ENCODE results near the gene NPEPL1. TPM values are rescaled to one million over a fixed set of nuclear protein-coding genes. Genes with fewer than 3 reads are reported as not detected.

The NPEPL1 gene
- total and polyA plus RNA-seq, 10 of the 15 experiments (the other 5 are each of a cell fraction or from before 2014, with no cell fraction given), result 0.08 to 21.3 (median 10.2) TPM

- in situ Hi-C loops (cut with MboI), result loop anchor here (25.0 kb wide), 1 partner anchor 447 kb away; the partner anchor contains the start of gene ANKRD60
Measured at GRCh38 chr20:58684291-58684690, 8.3 kb upstream of the NPEPL1 start.

GRCh38 chr20:58685988-58686387 lies 6.6 kb upstream of the NPEPL1 start:
- no peak for DNase-seq (ENCODE audit: low read depth, low spot score)
- no peaks in the 10 kb centered on the region for H3K27me3 ChIP-seq (replicated peaks in 1 of 2; ENCODE audit: control insufficient read depth in 2 of 2, insufficient read depth in 2 of 2, low read length in 1 of 2)
- FAIRE-seq, result no peak
- ATAC-seq, result no peak
- ChIA-PET POLR2A (no interaction called here), RAD21 (ENCODE audit: unreplicated experiment) (no interaction called here), CTCF (no interaction called here), SMC1A (ENCODE audit: uncharacterized antibody, unreplicated experiment) (interaction anchor here (0.8 kb wide), 1 partner anchor 28 kb away, joined by 3 read pairs; no protein-coding TSS in a partner anchor)
- no peaks in the 10 kb centered on the region for H4K20me1 ChIP-seq (ENCODE audit: control insufficient read depth, insufficient read depth)
- intact Hi-C loops (cut with micrococcal nuclease; ENCODE audit: unreplicated experiment), result no loop called here
- WGBS (ENCODE audit: insufficient coverage, insufficient replicate concordance, low lambda C conversion rate, missing lambda C conversion rate), result 100% methylated on average over 5 of the region's 5 CpGs
- BruUV-seq (replicated peaks), result no TSS peak
- no peak overlapping the region for H3K4me2 ChIP-seq (ENCODE audit: control insufficient read depth, insufficient read depth)
- no peak overlapping the region for H3K4me3 ChIP-seq
- H3K79me2 ChIP-seq (ENCODE audit: control insufficient read depth, insufficient read depth, low read length), result no peaks in the 10 kb centered on the region
- TF ChIP-seq SMARCA5 (IDR thresholded peaks at IDR 0.05) (no peak), MYB (IDR thresholded peaks at IDR 0.05; ENCODE audit: borderline replicate concordance, low read depth, low read length) (no peak), SP1 (IDR thresholded peaks at IDR 0.05; ENCODE audit: low read depth, low read length) (no peak), CBFB (IDR thresholded peaks at IDR 0.05; ENCODE audit: low read depth) (no peak), TCF3 (IDR thresholded peaks at IDR 0.05; ENCODE audit: borderline replicate concordance, insufficient read depth, low read depth, low read length) (no peak)
- H2AFZ ChIP-seq (ENCODE audit: control insufficient read depth, low read depth, low read length), result no peak overlapping the region
- no peaks in the 10 kb centered on the region for H3K36me3 ChIP-seq (ENCODE audit: control insufficient read depth in 2 of 2, insufficient read depth in 2 of 2, low read length in 1 of 2)
- no peak overlapping the region for H3K27ac ChIP-seq (ENCODE audit: control insufficient read depth, insufficient read depth)
- H3K4me1 ChIP-seq (ENCODE audit: control insufficient read depth, insufficient read depth, low read length), result no peaks in the 10 kb centered on the region
- H3K9ac ChIP-seq (ENCODE audit: control insufficient read depth, insufficient read depth, low read length), result no peak overlapping the region
- in situ Hi-C loops (cut with MboI), result loop anchor here (25.0 kb wide), 1 partner anchor 449 kb away; the partner anchor contains the start of gene ANKRD60
- H3K9me3 ChIP-seq (replicated peaks; ENCODE audit: control insufficient read depth, insufficient read depth, low read length), result no peaks in the 10 kb centered on the region

More at GRCh38 chr20:58684291-58684690, 8.3 kb upstream of the NPEPL1 start:
- POLR2A ChIA-PET, result no interaction called here
- no peaks in the 10 kb centered on the region for H4K20me1 ChIP-seq (ENCODE audit: control insufficient read depth, insufficient read depth)
- H3K4me1 ChIP-seq (ENCODE audit: control insufficient read depth, insufficient read depth, low read length), result no peaks in the 10 kb centered on the region
- no peak overlapping the region for H3K27ac ChIP-seq (ENCODE audit: control insufficient read depth, insufficient read depth)
- H3K36me3 ChIP-seq (ENCODE audit: control insufficient read depth in 2 of 2, insufficient read depth in 2 of 2, low read length in 1 of 2), result peaks cover 3 to 5% of the 10 kb centered on the region in 2 experiments; a peak in 2 of 4 replicates
- SMC1A ChIA-PET (ENCODE audit: uncharacterized antibody, unreplicated experiment), result no interaction called here
- no peak for DNase-seq (ENCODE audit: low read depth, low spot score)
- H3K9ac ChIP-seq (ENCODE audit: control insufficient read depth, insufficient read depth, low read length), result no peak overlapping the region
- H3K4me2 ChIP-seq (ENCODE audit: control insufficient read depth, insufficient read depth), result no peak overlapping the region
- intact Hi-C loops (cut with micrococcal nuclease; ENCODE audit: unreplicated experiment), result no loop called here
- no peak for TF ChIP-seq SP1 (IDR thresholded peaks at IDR 0.05; ENCODE audit: low read depth, low read length)
- no peak for TF ChIP-seq CREM (IDR thresholded peaks at IDR 0.05; ENCODE audit: low read depth)
- no peak for TF ChIP-seq NFYB (IDR thresholded peaks at IDR 0.05; ENCODE audit: insufficient read depth, low read depth, low read length)
- no peak for TF ChIP-seq SIN3A (IDR thresholded peaks at IDR 0.05; ENCODE audit: low read depth, low read length)
- TF ChIP-seq MLLT1 (IDR thresholded peaks at IDR 0.05), result no peak
- no peak for TF ChIP-seq SRF (IDR thresholded peaks at IDR 0.05; ENCODE audit: low read depth in 2 of 2, low read length in 2 of 2)
- CTCF ChIA-PET, result no interaction called here
- FAIRE-seq, result no peak
- no peaks in the 10 kb centered on the region for H3K27me3 ChIP-seq (replicated peaks in 1 of 2; ENCODE audit: control insufficient read depth in 2 of 2, insufficient read depth in 2 of 2, low read length in 1 of 2)
- no peaks in the 10 kb centered on the region for H3K79me2 ChIP-seq (ENCODE audit: control insufficient read depth, insufficient read depth, low read length)
- H3K9me3 ChIP-seq (replicated peaks; ENCODE audit: control insufficient read depth, insufficient read depth, low read length), result no peaks in the 10 kb centered on the region
- RAD21 ChIA-PET (ENCODE audit: unreplicated experiment), result no interaction called here
- H2AFZ ChIP-seq (ENCODE audit: control insufficient read depth, low read depth, low read length), result no peak overlapping the region
- ATAC-seq, result no peak
- WGBS (ENCODE audit: insufficient coverage, insufficient replicate concordance, low lambda C conversion rate, missing lambda C conversion rate), result 100% methylated on average over 2 of the region's 2 CpGs
- no peak overlapping the region for H3K4me3 ChIP-seq
- no TSS peak for BruUV-seq (replicated peaks)

Data from GM12878 (cell line).